Measurements from ENCODE around the gene LCN6.

LCN6 gene

DNA sequence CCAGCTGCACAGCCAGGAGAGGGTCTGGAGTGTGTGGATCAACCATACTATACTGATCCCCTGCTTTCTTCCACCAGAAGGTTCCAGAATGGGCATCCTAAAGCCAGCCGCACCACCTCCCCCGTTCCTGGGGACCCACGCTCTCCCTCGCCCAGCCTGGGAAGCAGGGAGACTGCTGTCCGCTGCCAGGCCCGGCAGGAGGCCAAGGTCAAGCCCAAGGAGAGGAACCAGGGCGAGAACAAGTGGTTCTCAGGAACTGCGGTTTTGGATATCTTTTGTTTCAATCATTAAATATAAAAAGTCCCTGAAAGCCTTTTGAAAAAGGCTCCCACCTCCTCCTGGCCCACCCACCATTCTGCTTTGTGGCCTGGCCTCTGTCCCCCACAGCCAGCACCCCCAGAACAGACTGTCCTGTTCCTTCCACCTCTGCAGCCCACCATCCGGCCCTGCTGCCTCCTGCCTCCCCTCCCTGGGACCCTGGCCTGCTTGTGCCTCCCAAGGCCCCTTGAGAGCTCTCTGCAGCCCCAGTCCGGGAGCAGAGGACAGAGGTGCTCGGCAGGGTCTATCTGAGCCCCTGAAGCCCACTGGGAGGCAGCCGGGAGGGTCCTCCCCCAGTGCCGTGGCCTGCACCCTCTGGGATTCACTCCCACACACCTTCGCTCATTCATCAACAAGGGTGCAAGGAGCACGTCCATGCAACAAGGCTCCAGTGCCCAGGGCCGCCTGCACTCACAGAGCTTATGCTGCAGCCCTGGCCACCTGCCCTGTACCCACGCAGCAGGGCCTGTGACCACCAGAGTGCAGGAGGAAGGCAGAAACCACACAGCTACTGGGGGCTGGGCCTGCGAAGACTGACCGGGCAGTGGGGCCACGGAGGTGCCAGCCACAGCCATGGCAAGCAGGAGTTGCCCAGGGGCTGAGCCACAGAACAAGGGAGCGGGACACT is 614 bp upstream of the LCN6 start:
- no peak for DNase-seq
- H3K27ac Mint-ChIP-seq = no peak overlapping the region
- H3K4me1 Mint-ChIP-seq = peaks cover 2% of the 10 kb centered on the region
- no peak overlapping the region for H3K4me3 Mint-ChIP-seq
- no peaks in the 10 kb centered on the region for H3K36me3 Mint-ChIP-seq
- peaks cover 67% of the 10 kb centered on the region for H3K27me3 Mint-ChIP-seq
- peaks cover 17% of the 10 kb centered on the region for H3K9me3 Mint-ChIP-seq
- CTCF ChIA-PET = interaction anchor here (1.4 to 2.0 kb wide), 2 partner anchors 12 to 20 kb away, joined by 4 to 8 read pairs; no protein-coding TSS in a partner anchor

DNA sequence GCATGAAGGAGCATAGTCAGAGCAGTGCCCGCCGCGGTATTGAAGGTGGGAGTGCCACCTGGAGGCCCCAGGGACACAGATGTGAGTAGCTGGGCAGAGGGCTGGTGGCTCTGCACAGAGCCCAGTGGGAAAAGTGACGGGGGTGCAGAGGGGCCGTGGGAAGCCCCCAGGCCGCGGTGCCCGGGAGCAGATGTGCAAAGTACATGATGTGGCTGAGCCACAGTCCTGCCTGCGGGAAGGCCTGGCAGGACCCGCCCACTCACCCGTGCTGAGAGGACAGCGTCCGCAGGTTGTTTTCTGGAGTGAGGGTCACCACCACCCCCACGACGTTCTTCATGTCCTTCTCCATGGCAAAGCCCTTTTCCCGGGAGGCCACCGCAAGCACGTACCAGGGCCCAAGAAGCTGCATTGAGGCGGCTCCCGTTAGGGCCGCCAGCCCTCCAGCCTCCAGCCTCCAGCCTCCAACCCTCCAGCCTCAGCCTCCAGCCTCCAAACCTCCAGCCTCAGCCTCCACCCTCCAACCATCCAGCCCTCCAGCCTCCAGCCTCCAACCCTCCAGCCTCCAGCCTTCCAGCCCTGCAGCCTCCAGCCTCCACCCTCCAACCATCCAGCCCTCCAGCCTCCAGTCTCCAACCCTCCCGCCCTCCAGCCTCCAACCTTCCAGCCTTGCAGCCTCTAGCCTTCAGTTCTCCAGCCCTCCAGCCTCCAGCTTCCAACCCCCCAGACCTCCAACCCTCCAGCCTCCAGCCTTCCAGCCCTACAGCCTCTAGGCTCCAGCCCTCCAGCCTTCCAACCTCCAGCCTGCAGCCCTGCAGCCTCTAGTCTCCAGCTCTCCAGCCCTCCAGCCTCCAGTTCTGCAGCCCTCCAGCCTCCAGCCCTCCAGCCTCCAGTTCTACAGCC is 914 bp downstream of the LCN6 start:
- CTCF ChIA-PET = interaction anchor here (1.4 kb wide), 1 partner anchor 18 kb away, joined by 4 read pairs; no protein-coding TSS in a partner anchor
- no peak for DNase-seq
- Mint-ChIP-seq H3K4me1 (peaks cover 2% of the 10 kb centered on the region), H3K4me3 (no peak overlapping the region), H3K36me3 (no peaks in the 10 kb centered on the region), H3K9me3 (peaks cover 12% of the 10 kb centered on the region), H3K27ac (no peak overlapping the region), H3K27me3 (peaks cover 77% of the 10 kb centered on the region)

DNA sequence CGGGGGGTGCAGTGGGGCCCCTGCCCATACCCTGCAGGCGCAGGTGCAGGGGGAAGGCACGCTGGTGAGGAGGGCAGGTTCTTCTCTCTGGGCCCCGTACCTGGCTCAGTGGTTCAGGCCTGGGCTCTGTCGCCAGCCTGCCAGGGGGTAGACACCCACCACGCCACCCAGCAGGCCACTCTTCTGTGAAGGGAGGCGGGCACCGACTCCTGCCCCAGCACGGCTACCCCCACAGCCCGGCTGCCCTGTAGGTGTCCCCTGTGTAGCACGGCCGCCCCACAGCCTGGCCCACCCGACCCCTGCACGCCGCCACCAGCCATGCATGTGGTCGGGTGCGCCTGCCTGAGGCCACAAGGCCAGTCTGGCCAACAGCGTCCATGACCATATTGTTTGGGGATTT is 1.7 kb downstream of the LCN6 start:
- no peak for DNase-seq
- no peak overlapping the region for H3K27ac Mint-ChIP-seq
- CTCF ChIA-PET = no interaction called here
- H3K36me3 Mint-ChIP-seq = no peaks in the 10 kb centered on the region
- peaks cover 5% of the 10 kb centered on the region for H3K4me1 Mint-ChIP-seq
- peaks cover 4% of the 10 kb centered on the region for H3K9me3 Mint-ChIP-seq
- H3K4me3 Mint-ChIP-seq = no peak overlapping the region
- peaks cover 78% of the 10 kb centered on the region for H3K27me3 Mint-ChIP-seq

DNA sequence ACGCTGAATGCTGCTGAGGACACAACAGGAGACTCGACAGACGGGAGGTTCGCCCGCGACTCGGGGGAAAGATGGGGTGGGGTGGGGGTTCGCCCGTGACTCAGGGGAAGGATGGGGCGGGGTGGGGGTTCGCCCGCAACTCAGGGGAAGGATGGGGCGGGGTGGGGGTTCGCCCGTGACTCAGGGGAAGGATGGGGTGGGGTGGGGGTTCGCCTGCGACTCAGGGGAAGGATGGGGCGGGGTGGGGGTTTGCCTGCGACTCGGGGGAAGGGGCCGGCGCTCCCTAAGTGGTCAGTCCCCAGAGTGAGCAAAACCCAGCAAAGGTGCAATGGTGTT is 2.2 kb downstream of the LCN6 start:
- no peaks in the 10 kb centered on the region for H3K9me3 Mint-ChIP-seq
- no peaks in the 10 kb centered on the region for H3K36me3 Mint-ChIP-seq
- H3K27ac Mint-ChIP-seq = no peak overlapping the region
- no peak for DNase-seq
- H3K4me3 Mint-ChIP-seq = no peak overlapping the region
- CTCF ChIA-PET = no interaction called here
- H3K4me1 Mint-ChIP-seq = peaks cover 7% of the 10 kb centered on the region
- peaks cover 80% of the 10 kb centered on the region for H3K27me3 Mint-ChIP-seq

DNA sequence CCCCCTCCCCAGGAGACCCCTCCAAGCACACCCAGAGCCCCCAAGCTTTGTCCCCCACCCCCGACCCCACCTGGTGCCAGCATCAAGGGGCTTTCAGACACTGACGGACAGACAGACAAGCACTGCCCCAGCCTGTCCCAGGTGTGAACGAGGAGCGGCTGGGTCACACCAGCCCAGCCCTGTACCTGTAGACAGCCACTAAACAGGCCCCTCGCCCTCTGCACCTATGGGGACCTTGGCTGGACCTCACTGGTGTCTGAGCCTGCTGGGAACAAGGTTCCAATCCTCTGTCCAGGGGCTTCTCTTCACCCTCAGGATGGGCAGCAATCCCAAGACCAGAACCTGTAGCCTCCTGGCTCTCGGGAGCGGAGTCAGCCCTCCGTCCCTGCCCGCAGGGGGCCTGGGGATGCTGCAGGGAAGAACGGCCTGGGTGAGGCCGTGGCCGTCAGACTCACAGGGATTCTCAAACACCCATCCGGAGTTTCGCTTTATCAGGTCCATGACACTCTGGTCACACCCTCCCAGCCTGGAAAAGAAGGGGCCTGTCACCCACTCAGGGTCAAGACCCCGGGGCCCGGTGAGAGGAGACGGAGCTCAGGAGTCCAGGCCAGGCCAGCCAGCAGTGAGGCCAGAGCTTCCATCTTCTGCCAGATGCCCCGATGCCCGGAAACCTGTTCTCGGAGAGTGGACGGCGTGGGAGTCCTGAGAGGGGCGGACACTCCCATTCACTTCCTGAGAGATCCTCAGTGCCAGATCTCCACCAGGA is 2.8 kb downstream of the LCN6 start:
- no peaks in the 10 kb centered on the region for H3K9me3 Mint-ChIP-seq
- peaks cover 7% of the 10 kb centered on the region for H3K4me1 Mint-ChIP-seq
- H3K27me3 Mint-ChIP-seq = peaks cover 80% of the 10 kb centered on the region
- H3K36me3 Mint-ChIP-seq = no peaks in the 10 kb centered on the region
- CTCF ChIA-PET = no interaction called here
- no peak for DNase-seq
- H3K27ac Mint-ChIP-seq = no peak overlapping the region
- H3K4me3 Mint-ChIP-seq = no peak overlapping the region

DNA sequence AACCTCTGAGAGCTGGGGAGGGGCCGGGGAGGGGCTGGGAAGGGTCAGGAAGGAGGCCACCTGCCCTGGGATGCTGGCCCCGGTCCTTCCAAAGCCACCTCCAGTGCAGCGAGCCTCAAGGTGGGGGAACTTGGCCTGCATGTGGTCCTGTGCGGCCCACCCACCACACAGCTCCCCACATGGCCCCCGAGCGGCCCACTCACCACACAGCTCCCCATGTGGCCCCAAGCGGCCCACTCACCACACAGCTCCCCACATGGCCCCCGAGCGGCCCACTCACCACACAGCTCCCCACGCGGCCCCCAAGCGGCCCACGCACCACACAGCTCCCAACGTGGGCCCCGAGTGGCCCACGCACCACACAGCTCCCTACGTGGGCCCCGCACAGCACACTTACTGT is 3.6 kb downstream of the LCN6 start:
- Mint-ChIP-seq H3K27me3 (peaks cover 82% of the 10 kb centered on the region), H3K9me3 (no peaks in the 10 kb centered on the region), H3K36me3 (no peaks in the 10 kb centered on the region), H3K4me1 (peaks cover 6% of the 10 kb centered on the region), H3K27ac (no peak overlapping the region), H3K4me3 (no peak overlapping the region)
- CTCF ChIA-PET = no interaction called here
- DNase-seq = no peak

DNA sequence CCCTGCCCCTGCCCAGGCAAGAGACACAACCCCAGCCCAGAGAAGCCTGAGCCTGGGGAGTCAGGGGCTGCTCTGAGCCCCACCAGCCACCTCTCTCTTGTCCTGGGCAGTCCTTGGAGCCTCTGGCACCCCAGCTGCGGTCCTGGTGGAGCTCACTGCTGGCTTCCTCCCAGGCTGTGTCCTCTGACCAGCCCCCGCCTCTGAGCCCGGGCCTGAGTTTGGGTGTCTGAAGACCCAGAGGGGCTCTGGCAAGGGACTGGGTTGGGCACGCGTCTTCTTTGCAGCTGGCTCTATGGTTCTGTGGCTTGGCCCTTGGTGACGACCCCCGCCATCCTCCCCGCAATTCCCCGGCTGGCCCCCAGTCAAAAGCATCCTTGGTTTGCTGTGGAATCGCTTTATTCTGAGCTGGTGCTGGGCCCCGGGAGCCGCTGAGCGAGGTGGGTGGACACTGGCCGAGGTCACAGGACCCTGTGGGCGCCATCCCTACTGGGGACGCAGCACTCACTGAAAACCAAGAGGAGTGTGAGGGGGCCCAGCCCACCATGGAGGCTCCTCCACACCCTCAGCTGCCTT is 4.6 kb downstream of the LCN6 start:
- CTCF ChIA-PET = no interaction called here
- Mint-ChIP-seq H3K27ac (peak overlapping the region; percentile 52), H3K27me3 (peaks cover 82% of the 10 kb centered on the region), H3K4me3 (no peak overlapping the region), H3K4me1 (peaks cover 6% of the 10 kb centered on the region), H3K9me3 (no peaks in the 10 kb centered on the region), H3K36me3 (no peaks in the 10 kb centered on the region)
- DNase-seq = no peak

DNA sequence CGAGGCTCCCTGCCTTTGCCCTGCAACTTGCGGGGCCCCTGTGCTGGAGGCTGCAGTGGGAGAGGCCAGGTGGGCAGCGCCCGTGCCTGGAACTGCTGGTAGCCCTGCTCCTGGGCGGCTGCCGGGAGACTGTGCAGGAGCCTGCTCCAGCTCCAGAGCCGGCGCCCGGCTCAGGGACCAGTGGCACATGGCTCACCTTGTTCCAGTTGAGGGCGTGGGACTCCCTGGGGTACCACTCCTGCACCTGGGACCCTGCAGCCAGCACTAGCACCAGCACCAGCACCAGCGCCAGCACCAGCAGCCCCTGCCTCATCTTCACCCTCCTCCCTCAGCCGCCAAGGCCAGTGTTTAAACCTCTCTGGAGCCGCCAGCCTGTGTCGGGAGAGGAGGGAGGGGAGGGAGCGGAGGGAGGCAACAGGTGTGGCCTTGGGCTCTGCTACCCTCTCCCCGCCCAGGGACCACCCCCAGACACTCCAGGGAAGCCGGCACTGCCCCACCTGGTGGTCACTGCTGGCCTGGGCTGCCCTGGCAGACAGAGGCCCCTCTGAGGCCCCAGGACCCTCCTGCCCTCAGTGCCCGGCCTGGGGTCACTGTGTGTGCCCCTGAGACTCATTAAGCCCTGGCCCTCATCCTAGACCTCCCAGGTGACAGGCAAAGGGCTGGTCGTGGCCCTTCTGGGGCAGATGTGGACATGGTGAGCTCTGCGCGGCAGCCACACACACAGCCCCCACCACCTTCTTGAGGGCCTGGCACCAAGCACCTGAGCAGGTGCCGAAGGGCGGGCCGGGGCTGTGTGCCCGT is 5.5 kb downstream of the LCN6 start, which contains the start of gene LCN10:
Gene LCN10 (minus strand): TSS at position 350 of the 801 bp plus-strand sequence. CDS start 37 bp downstream, at position 313.
- H3K27ac Mint-ChIP-seq = peak within 1 kb of the TSS; percentile 52
- H3K36me3 Mint-ChIP-seq = no peaks in the 10 kb centered on the region
- CTCF ChIA-PET = interaction anchor here (1.5 kb wide), 1 partner anchor 13 kb away, joined by 5 read pairs; no protein-coding TSS in a partner anchor
- no peak within 1 kb of the TSS for H3K4me3 Mint-ChIP-seq
- H3K9me3 Mint-ChIP-seq = no peaks in the 10 kb centered on the region
- peaks cover 6% of the 10 kb centered on the region for H3K4me1 Mint-ChIP-seq
- no peak for DNase-seq
- peaks cover 75% of the 10 kb centered on the region for H3K27me3 Mint-ChIP-seq

DNA sequence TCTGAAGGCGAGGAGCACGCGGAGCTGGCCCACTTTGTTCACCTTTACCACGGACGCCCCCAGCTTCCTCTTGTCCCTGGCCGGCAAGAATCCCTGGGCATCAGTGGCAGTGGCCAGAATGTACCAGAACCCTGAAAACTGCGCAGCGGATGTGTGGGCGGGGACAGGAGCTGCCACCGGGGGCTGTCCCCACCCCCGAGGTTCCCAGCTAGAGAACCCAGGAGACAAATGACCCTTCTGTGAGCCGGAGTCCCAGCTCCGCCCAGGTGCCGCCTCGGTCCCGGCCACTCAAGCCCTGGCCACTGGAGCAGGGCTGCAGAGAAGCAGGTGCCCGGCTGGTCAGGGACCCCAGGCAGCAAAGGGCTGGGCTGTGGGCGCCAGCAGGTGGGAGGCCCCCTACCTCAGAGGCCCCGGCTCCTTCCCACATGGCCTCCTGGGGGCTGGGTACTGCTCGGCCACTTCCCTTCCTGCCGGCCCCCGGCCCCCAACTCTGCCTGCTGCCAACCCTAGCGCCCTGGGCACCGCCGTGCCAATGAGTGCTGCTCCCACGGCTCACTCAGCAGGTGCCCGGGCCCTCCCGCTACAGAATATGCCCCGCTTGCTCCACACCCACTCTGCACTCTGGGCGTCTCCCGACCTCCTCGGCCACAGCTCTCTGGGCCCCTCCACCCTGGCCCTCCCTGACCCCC is 6.3 kb downstream of the LCN6 start:
- H3K4me3 Mint-ChIP-seq = no peak overlapping the region
- H3K4me1 Mint-ChIP-seq = peaks cover 6% of the 10 kb centered on the region
- peak; percentile 42 for DNase-seq
- peaks cover 67% of the 10 kb centered on the region for H3K27me3 Mint-ChIP-seq
- CTCF ChIA-PET = interaction anchor here (1.4 to 1.5 kb wide), 2 partner anchors 12 to 15 kb away, joined by 3 to 5 read pairs; no protein-coding TSS in a partner anchor
- H3K9me3 Mint-ChIP-seq = no peaks in the 10 kb centered on the region
- H3K27ac Mint-ChIP-seq = no peak overlapping the region
- H3K36me3 Mint-ChIP-seq = no peaks in the 10 kb centered on the region

DNA sequence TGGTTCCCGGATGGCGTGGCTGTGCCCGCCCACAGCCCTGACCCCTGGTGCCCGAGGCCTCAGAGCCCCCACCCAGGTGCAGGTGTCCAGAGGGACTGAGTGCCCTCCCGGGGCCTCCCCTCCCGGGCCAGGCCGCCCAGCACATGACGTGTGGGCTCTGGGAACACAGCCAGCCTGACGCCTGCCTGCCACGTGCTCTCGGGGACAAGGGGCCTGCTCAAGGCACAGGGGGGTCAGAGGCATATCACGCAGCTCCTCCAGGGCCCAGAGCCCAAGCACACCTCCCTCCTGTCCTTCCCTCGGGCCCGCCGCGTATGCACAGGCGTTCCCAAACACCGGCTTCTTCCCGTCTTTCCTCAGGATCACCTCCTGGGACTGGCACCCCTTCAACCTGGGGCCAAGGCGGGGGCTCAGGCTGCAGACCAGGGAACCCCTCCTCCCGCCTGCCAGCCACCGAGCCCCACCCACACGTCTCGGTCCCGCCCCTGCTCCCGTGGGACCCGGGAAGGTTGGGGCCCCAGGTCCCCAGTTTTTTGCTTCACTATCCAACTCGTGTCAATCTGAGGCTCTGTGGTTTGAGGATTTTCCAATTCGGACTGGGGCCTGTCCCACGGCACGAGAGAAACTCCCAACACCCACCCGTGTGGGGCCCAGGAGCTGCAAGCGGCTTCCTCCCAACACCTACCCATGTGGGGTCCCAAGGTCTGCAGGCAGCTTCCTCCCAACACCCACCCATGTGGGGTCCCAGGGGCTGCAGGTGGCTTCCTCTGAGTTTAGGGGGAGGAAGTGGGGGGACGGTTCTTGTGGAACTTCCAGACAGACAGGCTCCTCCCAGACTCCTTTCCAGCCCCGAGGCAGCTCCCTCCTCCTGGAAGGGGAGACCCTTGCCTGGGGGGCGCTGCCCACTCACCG is 7.1 kb downstream of the LCN6 start:
- Mint-ChIP-seq H3K27me3 (peaks cover 68% of the 10 kb centered on the region), H3K4me3 (no peak overlapping the region), H3K27ac (no peak overlapping the region), H3K4me1 (peaks cover 6% of the 10 kb centered on the region), H3K9me3 (no peaks in the 10 kb centered on the region), H3K36me3 (no peaks in the 10 kb centered on the region)
- CTCF ChIA-PET = interaction anchor here (1.4 to 1.5 kb wide), 2 partner anchors 12 to 14 kb away, joined by 3 to 5 read pairs; no protein-coding TSS in a partner anchor
- no peak for DNase-seq

DNA sequence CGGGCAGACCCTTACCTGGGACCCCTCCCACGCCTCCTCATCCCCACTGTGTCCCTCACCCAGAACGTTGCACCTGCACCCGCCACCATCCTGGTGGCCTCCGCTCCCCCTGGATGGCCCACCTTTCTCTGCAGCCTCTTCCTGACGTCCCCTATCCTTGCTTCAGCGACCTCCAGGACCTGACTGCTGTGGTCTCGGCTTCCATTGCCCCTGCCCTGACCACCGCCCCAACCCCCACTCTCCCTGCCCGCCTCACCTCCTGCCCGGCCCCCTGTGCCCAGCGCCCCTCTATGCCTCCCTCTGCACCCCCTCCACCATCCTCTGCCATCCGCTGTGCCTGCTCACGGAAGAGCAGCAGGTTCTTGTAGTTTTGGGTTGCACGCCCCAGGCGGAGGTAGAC is 7.8 kb downstream of the LCN6 start:
- no peak overlapping the region for H3K4me3 Mint-ChIP-seq
- DNase-seq = no peak
- CTCF ChIA-PET = interaction anchor here (1.4 kb wide), 1 partner anchor 11 kb away, joined by 4 read pairs; no protein-coding TSS in a partner anchor

More for the DNA sequence above, 7.8 kb downstream of the LCN6 start:
- peaks cover 6% of the 10 kb centered on the region for H3K4me1 Mint-ChIP-seq
- peaks cover 63% of the 10 kb centered on the region for H3K27me3 Mint-ChIP-seq
- H3K27ac Mint-ChIP-seq = no peak overlapping the region
- no peaks in the 10 kb centered on the region for H3K36me3 Mint-ChIP-seq
- no peaks in the 10 kb centered on the region for H3K9me3 Mint-ChIP-seq

Data from activated naive CD4-positive, alpha-beta T cell treated with anti-CD3 and anti-CD28 coated beads, Interleukin-2, amount 10 ng/mL, durations not matched to agents 7 days and 5 days (primary cell).